Parathyroid adenoma (tissue), 2 donors: ENCODE measurements around the gene ZFAND3.

Source experiments
- H2AFZ ChIP-seq: fragments of 300-600 bp; sonication (generic); one replicate; pipeline ENCODE4 v1.7.0; 2017; ENCODE audit warnings: antibody characterized with exemption, mild to moderate bottlenecking
- H3K27ac ChIP-seq: fragments of 300-600 bp; sonication (generic); one replicate; pipeline ENCODE4 v1.7.0; 2017
- H3K27me3 ChIP-seq: fragments of 300-600 bp; sonication (generic); one replicate; pipeline ENCODE4 v1.7.0; 2017; ENCODE audit warnings: low read length; ENCODE audit not compliant: control insufficient read depth, insufficient read depth
- H3K36me3 ChIP-seq: fragments of 300-600 bp; sonication (generic); one replicate; pipeline ENCODE4 v1.7.0; 2017; ENCODE audit warnings: low read length; ENCODE audit not compliant: control insufficient read depth, insufficient read depth
- H3K4me1 ChIP-seq: fragments of 300-600 bp; sonication (generic); one replicate; pipeline ENCODE4 v1.7.0; 2017; ENCODE audit warnings: control low read depth
- H3K4me2 ChIP-seq: fragments of 300-600 bp; sonication (generic); one replicate; pipeline ENCODE4 v1.7.0; 2017; ENCODE audit warnings: low read length
- H3K4me3 ChIP-seq: fragments of 300-600 bp; sonication (generic); one replicate; pipeline ENCODE4 v1.7.0; 2017; ENCODE audit warnings: low read depth, low read length
- H3K79me2 ChIP-seq: fragments of 300-600 bp; sonication (generic); one replicate; pipeline ENCODE4 v1.7.0; 2017; ENCODE audit warnings: control low read depth
- H3K9ac ChIP-seq: fragments of 300-600 bp; sonication (generic); one replicate; pipeline ENCODE4 v1.7.0; 2017; ENCODE audit warnings: mild to moderate bottlenecking
- H3K9me3 ChIP-seq: fragments of 300-600 bp; sonication (generic); one replicate; pipeline ENCODE4 v1.7.0; 2017; ENCODE audit warnings: low read length; ENCODE audit not compliant: control insufficient read depth
- CTCF ChIP-seq: fragments of 300-600 bp; sonication (generic); IDR thresholded peaks from one replicate; pipeline ENCODE4 v1.7.0; 2017; ENCODE audit warnings: antibody characterized with exemption, mild to moderate bottlenecking
- donor health status: primary hyperparathyroidism.

ZFAND3 gene

GRCh38 chr6:38055203-38055589, 235.7 kb downstream of the ZFAND3 start:
- TF ChIP-seq CTCF, result no peak
- H3K4me2 ChIP-seq, result no peak overlapping the region
- no peak overlapping the region for H3K9ac ChIP-seq
- H3K9me3 ChIP-seq, result no peaks in the 10 kb centered on the region
- H2AFZ ChIP-seq, result no peak overlapping the region
- no peak overlapping the region for H3K27ac ChIP-seq
- H3K4me3 ChIP-seq, result no peak overlapping the region
- H3K4me1 ChIP-seq, result peaks cover 10% of the 10 kb centered on the region
- H3K36me3 ChIP-seq, result no peaks in the 10 kb centered on the region
- peaks cover 23% of the 10 kb centered on the region for H3K79me2 ChIP-seq
- H3K27me3 ChIP-seq, result no peaks in the 10 kb centered on the region

- Histone ChIP-seq H3K4me3 (no peak overlapping the region), H3K4me2 (no peak overlapping the region), H3K27me3 (no peaks in the 10 kb centered on the region), H2AFZ (no peak overlapping the region), H3K9ac (no peak overlapping the region), H3K79me2 (peaks cover 22% of the 10 kb centered on the region), H3K27ac (no peak overlapping the region), H3K9me3 (no peaks in the 10 kb centered on the region), H3K36me3 (no peaks in the 10 kb centered on the region), H3K4me1 (peaks cover 10% of the 10 kb centered on the region)
- no peak for TF ChIP-seq CTCF
Observed at GRCh38 chr6:38056361-38056760, 236.8 kb downstream of the ZFAND3 start.

- TF ChIP-seq CTCF, result no peak
- H3K4me1 ChIP-seq, result peaks cover 10% of the 10 kb centered on the region
- H3K9me3 ChIP-seq, result no peaks in the 10 kb centered on the region
- H3K36me3 ChIP-seq, result no peaks in the 10 kb centered on the region
- H3K27me3 ChIP-seq, result no peaks in the 10 kb centered on the region
- no peak overlapping the region for H3K27ac ChIP-seq
- no peak overlapping the region for H3K4me2 ChIP-seq
- H3K4me3 ChIP-seq, result no peak overlapping the region
- H2AFZ ChIP-seq, result no peak overlapping the region
- peaks cover 18% of the 10 kb centered on the region for H3K79me2 ChIP-seq
- no peak overlapping the region for H3K9ac ChIP-seq
Observed at GRCh38 chr6:38057994-38058393, 238.5 kb downstream of the ZFAND3 start.

GRCh38 chr6:38062066-38062465, 242.5 kb downstream of the ZFAND3 start:
- Histone ChIP-seq H2AFZ (no peak overlapping the region), H3K4me3 (no peak overlapping the region), H3K36me3 (no peaks in the 10 kb centered on the region), H3K27ac (no peak overlapping the region), H3K4me1 (no peaks in the 10 kb centered on the region), H3K9ac (no peak overlapping the region), H3K27me3 (no peaks in the 10 kb centered on the region), H3K4me2 (no peak overlapping the region), H3K79me2 (peaks cover 11% of the 10 kb centered on the region), H3K9me3 (no peaks in the 10 kb centered on the region)
- TF ChIP-seq CTCF, result no peak

GRCh38 chr6:38063973-38064372, 244.4 kb downstream of the ZFAND3 start:
- no peaks in the 10 kb centered on the region for H3K36me3 ChIP-seq
- no peaks in the 10 kb centered on the region for H3K9me3 ChIP-seq
- H2AFZ ChIP-seq, result no peak overlapping the region
- no peaks in the 10 kb centered on the region for H3K27me3 ChIP-seq
- no peak overlapping the region for H3K4me3 ChIP-seq
- TF ChIP-seq CTCF, result no peak
- H3K9ac ChIP-seq, result no peak overlapping the region
- H3K4me2 ChIP-seq, result no peak overlapping the region
- H3K4me1 ChIP-seq, result peaks cover 6% of the 10 kb centered on the region
- peaks cover 6% of the 10 kb centered on the region for H3K79me2 ChIP-seq
- no peak overlapping the region for H3K27ac ChIP-seq
